Mucosa of descending colon (tissue), 3 donors: ENCODE results near the gene TMEM132C. TPM values are rescaled to one million over a fixed set of nuclear protein-coding genes. Genes with fewer than 3 reads are reported as not detected.

Source experiments
- ATAC-seq: fragments of 200-7000 bp; cut with Tn5 transposase; one replicate; pipeline ENCODE4 v1.9.1; 2020; ENCODE audit warnings: mild to moderate bottlenecking, moderate library complexity
- DNase-seq, 3 donors: peaks; one replicate each; pipeline ENCODE4 v3.0.0-alpha.2; 2020
- H3K36me3 ChIP-seq: fragments of 200-600 bp; one replicate; pipeline ENCODE4 v1.8.0; 2021; ENCODE audit warnings: low read depth, mild to moderate bottlenecking
- H3K4me1 ChIP-seq: fragments of 200-600 bp; one replicate; pipeline ENCODE4 v1.8.0; 2021; ENCODE audit warnings: low read depth, mild to moderate bottlenecking
- H3K4me3 ChIP-seq: fragments of 200-600 bp; one replicate; pipeline ENCODE4 v1.8.0; 2021; ENCODE audit warnings: mild to moderate bottlenecking
- H3K9me3 ChIP-seq: fragments of 200-600 bp; one replicate; pipeline ENCODE4 v1.8.0; 2021; ENCODE audit warnings: mild to moderate bottlenecking
- CTCF ChIP-seq: fragments of 200-600 bp; IDR thresholded peaks from one replicate; pipeline ENCODE4 v1.8.0; 2022; ENCODE audit warnings: antibody characterized with exemption, mild to moderate bottlenecking
- intact Hi-C, 2 donors: fragments of 100-400 bp; cut with DNase I in 1 of 2; cut with micrococcal nuclease in 1 of 2; formaldehyde crosslinking; loops; one replicate each; pipeline versions ENCODE4 v1.11.0 to v1.11.1; 2022; cut with DNase I, micrococcal nuclease
- total RNA-seq, 3 donors: library from RNA; stranded (reverse); fragmentation: NEBNext Ultra II Directional in 2 of 3; extraction: Animal tissue kit (Norgen Biotek cat#: 25700) in 2 of 3; gene quantifications; one replicate each; pipeline versions ENCODE4 v1.2.1 to v1.2.4, GENCODE V29; 2021 to 2023
- donor health status: DM: no; HTN: no; CAD: no; lungs with moderate emphysema.
- donor health status: DM: no; HTN: no; CAD: no.
- donor health status: DM: no; HTN: yes; CAD: no.

Gene TMEM132C
- total RNA-seq, 3 donors from 2014 or later = 0.23 to 2.4 (median 1.2) TPM

- no peaks in the 10 kb centered on the region for H3K9me3 ChIP-seq
- no peak overlapping the region for H3K4me3 ChIP-seq
- DNase-seq = no peak
- H3K4me1 ChIP-seq = no peaks in the 10 kb centered on the region
- intact Hi-C loops = no loop called here
- TF ChIP-seq CTCF = no peak
- ATAC-seq = no peak
- no peaks in the 10 kb centered on the region for H3K36me3 ChIP-seq
These were observed 114.6 kb downstream of the TMEM132C start for GRCh38 chr12:128381541-128381940.

- Histone ChIP-seq H3K36me3 (no peaks in the 10 kb centered on the region), H3K4me1 (no peaks in the 10 kb centered on the region), H3K9me3 (no peaks in the 10 kb centered on the region), H3K4me3 (no peak overlapping the region)
- intact Hi-C loops = no loop called here
- DNase-seq = no peak
- no peak for TF ChIP-seq CTCF
- no peak for ATAC-seq
These were observed 115.0 kb downstream of the TMEM132C start for GRCh38 chr12:128381946-128382345.

- DNase-seq (no peak), ATAC-seq (no peak)
- Histone ChIP-seq H3K4me1 (no peaks in the 10 kb centered on the region), H3K9me3 (no peaks in the 10 kb centered on the region), H3K36me3 (no peaks in the 10 kb centered on the region), H3K4me3 (no peak overlapping the region)
- intact Hi-C loops = no loop called here
- no peak for TF ChIP-seq CTCF
These were observed 116.0 kb downstream of the TMEM132C start for GRCh38 chr12:128382946-128383345.

DNA sequence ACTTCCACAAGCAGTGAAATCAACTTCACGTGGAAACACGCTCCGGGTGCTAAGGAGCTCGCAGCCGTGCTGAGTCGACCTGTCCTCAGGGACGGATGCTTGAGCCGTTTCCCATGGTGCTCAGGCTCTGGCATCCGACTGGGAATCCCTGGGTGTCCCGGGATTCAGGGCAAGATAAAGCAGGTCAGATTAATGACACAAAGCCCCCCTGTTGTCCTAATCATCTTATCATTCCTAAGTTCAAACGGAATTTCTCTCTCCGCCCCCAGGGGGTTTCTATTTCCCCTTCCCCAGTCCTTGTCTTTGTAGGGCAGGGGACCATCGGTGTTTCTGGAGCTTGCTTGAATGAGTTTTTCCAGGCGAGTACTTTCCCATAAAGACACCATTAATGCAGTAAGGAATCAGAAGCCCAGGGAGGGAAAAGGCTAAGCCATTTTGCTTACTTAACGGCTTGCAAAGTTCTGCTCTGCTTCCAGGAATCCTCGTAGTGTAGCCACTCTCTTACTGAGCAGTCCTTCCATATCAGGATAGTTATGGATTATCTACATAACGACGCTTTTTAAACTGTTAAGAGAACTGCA, 116.5 kb downstream of the TMEM132C start:
- intact Hi-C loops = no loop called here
- no peak overlapping the region for H3K4me3 ChIP-seq
- H3K4me1 ChIP-seq = no peaks in the 10 kb centered on the region
- H3K9me3 ChIP-seq = no peaks in the 10 kb centered on the region
- TF ChIP-seq CTCF = no peak
- DNase-seq = no peak
- H3K36me3 ChIP-seq = no peaks in the 10 kb centered on the region
- ATAC-seq = no peak

DNA sequence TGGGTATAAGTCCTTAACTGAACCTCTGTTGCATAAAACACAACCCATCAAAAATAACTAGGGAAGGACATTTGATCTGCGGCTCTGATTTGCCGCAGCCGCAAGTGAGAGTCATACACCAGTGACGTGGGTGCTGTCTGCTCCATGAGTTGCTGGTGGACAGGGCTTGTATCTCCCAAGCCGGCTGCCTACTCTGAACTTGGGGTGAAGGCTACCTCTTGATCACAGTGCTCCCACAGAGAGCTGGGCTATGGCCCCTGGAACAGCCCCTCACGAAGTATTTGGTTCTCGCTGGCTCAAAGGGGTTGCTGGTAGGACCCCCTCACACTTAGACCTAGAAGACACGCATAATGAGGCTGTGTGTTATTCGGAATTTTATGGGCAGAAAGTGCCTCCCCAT, 118.8 kb downstream of the TMEM132C start:
- H3K4me1 ChIP-seq = no peaks in the 10 kb centered on the region
- no peaks in the 10 kb centered on the region for H3K36me3 ChIP-seq
- H3K9me3 ChIP-seq = no peaks in the 10 kb centered on the region
- H3K4me3 ChIP-seq = no peak overlapping the region
- DNase-seq = no peak
- no peak for ATAC-seq
- intact Hi-C loops = no loop called here
- TF ChIP-seq CTCF = no peak
